HG02943 (cell line): ENCODE results near the gene SREBF1.
A peak's percentile ranks its signal among the peaks of the same experiment; 100 is the strongest.

Source experiments
- ATAC-seq: cut with Tn5 transposase; IDR thresholded peaks from one replicate; pipeline ENCODE4 v1.9.1; 2021; ENCODE audit warnings: mild to moderate bottlenecking, low read depth, moderate library complexity; ENCODE audit not compliant: unreplicated experiment

The SREBF1 gene

DNA sequence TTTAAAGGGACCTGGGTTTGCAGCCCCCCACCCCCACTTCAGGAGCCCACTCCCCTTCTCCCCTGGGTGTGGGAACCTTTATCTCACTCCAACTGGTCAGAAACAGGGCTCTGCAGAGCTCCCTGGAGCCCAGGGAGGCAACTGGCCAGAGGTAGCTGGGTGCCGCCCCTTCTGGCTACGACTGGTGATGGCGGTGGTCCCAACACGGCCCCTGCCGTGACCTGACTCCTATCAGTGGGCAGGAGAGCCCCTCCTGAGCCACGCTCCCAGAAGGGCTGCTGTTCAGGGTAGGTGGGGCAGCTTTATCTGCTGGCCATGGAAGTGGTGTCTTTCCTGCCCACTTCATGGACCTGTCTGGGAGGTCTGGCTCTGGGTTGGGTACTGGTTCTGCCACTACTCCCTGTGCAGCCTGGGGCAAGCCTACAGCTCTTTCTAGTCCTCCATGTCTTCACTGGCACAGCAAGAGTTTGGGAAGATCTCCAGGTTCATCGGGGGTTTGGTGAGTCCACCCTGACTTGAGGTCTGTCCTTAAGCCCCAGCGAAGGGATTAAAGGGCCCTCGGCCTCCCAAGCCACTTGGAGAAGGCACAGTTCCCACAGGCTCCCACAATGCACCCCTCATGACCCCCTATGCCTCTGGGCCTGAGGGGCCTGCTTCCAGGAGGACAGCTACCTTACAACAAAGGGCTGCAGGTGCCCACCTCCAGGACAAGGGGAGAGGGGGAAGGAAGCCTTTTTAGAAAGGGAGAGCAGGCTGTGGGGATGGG is 5.5 kb upstream of the SREBF1 start:
- no peak for ATAC-seq

DNA sequence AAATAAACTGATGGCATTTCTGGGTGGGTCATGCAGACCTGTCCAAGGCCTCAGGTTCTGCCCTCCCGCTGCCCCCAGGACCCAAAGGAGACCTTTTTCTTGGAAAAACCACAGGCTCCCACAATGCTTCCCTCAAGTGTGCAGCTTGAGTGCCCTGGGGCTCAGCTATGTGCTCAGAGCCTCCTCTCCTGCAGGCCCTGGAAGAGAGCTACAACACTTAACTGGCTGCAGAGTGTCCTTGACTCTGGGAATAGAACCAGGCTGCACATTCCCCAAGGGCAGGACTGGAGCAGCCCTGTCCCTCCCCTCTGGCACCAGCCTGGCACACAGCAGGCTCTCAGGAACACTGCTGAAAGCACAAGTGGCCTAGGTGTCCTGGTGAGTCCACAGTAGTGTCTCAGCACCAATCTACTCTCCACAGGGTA is 4.8 kb upstream of the SREBF1 start:
- no peak for ATAC-seq

DNA sequence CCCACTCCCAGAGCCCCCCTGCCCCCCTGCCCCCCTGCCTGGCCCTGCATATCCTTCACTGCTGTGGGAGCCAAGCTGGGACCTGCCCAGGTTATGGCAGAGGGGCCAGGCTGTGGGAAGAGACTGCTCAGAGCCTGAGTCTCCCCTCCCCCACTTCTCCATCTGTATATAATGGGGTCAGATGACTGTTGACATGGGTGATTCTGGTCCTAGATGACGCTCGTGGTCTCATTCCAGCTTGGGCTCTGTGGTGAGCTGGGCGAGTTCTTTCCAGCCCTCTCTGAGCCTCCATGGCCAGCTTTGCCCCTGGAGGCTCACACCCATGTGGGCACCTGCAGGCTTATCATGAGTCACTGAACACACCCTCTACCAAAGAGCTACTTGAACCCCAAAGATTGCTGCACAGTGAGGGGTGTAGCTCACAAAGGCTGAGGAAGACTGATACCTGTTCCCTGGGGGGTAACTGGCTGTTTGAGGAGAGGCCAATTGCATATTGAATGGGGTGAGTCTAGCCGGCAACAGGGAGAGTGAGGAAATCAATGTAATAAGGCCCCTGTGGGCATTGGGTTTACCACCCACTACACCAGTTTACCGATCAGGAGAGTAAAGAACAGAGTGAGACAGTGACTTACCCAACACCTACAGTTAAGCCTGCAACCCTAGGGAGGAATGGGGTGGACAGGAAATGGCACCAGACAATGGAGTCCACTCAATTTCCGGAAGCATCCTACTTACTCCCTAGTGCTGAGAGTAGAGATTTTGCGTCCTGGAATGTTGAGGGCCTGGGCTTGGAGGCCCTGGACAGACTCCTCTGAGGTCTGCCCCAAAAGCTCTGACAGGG is 4.2 kb upstream of the SREBF1 start:
- ATAC-seq = no peak

DNA sequence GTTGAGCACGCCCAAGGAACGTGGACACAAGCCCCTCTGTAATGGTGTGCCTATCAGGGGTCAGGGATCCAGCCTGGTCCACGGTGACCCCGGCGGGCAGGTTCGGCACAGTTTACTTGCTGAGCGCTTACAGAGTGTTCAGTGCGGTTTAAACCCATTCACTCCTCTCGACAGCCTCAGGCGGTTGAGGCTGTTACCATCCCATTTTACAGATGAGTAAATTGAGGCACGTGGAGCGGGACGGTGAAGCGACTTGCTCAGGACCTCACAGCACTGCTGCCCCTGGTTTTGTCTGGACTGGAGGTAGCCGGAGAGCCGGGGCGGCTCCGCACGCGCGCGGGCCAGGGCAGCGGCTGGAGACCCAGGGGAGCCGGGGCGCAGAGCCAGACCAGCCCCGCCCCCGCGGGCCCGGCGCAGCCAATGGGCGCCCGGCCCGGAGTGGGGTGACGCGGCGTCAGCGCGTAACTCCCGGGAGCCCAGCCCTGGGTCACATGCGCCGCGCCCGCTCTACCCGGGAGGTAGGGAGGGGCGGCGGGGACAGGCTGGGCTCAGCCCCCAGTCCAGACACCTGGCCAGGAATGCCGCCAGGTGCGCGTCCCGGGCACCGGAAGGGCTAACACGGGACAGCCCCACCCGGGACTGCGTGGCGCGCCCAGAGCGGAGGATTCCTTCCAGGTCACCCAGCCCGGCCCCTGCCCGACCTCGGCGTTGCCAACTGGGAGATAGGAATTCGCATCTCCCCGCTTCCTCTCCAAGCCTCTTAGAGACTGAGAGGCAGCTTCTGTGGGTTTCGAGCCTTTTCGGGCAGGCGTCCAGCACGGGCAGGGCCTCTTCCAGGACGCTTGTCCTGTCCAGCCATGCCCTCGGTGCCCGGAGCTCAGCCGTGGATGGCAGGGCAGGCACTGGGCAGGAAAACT is 3.3 kb upstream of the SREBF1 start:
- ATAC-seq = peak; percentile 42

DNA sequence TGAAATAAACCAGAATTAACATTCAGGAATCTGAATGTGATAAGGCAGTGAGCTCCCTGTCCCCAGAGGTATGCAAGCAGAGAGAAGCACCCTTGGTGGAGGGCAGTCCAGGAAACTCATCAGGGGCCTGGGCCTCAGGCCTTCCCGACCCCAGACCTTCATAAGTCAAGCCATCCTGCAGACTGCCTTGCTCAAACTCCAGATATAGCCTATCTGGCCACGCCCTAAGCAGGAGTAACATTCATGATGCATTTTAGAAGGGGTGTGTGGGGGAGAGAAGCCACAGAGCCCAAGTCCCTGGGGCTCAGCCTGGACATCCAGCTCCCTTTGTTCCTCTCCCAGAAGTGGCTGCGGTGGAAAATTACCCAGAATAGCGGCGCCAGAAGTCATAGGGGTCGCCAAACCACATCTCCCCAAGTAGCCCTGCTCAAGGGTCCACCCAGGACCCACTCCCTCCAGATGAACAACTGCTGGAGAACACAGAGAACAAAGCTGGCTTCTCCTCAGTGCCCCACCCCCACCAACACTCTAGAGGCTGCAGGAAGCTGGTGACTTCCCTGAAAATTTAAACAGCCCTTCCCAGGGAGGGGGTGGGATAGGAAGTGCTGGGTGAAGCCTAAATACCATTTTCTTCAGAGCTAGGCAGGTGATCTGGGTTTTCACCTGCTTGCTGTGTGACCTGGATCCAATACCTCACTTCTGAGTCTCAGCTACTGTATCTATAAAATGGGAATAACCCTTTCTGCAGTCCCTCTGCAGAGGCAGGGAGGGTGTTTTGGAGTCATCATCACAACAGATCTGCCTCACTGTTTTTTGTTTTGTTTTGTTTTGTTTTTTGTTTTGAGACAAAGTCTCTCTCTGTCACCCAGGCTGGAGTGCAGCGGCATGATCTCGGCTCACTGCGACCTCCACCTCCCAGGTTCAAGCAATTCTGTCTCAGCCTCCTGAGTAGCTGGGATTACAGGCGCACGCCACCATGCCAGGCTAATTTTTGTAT is 1.5 kb upstream of the SREBF1 start:
- no peak for ATAC-seq

DNA sequence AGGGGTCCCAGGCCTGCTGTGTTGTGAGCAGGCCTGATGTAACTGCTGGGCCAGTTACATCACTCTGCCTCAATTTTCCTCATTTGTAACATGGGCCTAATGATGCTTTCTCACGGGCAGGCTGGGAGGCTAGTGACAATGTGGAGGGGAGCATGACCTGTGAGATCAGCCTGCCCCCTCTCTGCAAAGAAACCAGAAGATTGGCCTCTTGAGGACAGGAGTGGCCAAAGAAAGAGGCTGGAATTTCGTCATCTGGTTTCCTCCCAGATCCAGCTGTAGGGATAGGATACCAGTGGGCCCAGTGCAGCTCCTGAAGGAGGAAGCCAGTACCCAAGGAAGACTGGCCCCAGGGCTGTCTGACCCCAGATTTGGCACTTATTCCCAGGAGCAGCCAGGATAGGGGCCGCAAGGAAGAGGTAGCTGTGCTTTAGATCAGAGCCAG is 615 bp upstream of the SREBF1 start:
- no peak for ATAC-seq

DNA sequence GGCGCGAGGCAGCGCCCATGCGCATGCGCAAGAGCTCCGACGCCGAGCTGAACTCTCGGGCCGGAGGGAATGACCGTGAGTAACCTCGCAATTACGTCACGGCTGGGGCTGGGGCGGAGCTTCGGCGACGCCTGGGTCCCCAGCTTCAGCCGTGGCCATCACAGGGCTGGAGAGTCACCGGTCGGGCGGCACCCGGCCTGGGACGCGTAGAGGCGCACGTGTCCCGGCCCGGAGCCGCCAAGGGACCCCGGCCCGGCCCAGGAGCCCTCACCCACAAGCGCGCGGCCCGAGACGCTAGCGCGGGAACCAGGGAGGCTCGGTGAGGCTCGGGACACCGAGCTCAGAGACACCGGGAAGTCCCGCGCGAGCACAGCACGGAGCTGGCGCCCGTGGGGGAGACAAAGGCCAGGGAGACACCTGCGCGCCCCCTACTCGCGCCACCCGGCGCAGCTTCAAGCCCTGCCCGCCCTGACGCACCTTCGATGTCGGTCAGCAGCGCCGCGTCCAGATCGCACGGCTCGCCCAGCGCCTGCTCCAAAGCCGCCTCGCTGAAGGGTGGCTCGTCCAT is 452 bp downstream of the SREBF1 start:
- ATAC-seq = peak; percentile 66

DNA sequence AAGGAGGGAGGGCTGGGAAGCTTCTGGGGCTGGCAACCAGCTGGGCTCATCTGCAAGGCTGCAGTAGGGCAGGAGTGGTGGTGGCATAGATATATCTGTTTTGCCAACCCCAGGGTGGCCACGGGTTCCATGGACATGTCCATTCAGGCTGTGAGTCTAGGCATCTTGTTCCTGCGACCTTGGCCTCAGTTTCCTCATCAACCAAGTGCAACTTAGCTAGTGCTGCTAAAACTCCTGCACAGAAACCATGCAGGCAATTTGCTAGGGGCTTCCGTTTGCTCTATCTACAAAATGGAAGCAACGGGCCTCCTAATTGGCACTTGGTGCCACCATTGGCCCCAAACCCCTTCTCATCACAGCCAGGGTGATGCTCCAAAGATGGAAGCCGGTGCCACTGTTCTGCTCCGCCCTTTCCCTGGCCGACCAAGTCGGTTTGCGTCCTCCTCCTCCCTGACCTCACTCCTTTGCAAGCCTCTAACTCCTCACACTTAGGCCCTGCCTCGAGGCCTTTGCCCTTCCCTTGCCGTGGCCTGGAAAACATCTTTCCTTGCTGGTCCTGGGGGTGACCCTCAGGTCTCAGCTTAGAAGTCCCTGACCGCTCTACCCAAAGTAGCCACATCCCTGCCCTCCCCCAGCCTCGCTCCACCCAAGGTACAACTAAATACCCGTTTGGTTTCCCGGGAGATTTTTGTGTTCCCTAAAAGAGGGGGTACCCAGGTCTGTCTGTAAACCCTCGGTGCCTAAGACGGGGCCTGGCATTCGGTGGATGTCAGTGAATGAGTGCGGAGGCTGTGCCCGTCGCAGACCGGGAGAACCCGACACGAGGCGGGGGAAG is 1.2 kb downstream of the SREBF1 start:
- ATAC-seq = no peak

DNA sequence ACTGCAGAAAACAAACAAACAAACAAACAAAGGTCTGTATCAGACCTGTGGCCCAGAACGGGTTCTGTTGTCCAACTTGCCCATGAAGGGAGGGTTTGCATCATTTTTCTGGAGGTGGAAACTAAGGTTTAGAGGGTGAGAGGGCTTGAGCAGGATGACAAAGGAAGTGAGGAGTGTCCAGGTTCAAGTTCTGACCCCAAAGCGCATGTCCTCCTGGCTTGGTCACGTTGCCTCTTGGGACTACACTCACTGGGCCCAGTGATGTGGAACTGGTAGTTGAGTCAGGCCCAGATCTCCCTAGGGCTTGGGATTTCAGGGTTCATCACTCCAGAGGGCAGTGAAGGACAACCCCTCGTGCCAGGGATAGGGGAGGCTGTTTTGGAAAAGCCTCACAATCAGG is 1.8 kb downstream of the SREBF1 start:
- no peak for ATAC-seq

DNA sequence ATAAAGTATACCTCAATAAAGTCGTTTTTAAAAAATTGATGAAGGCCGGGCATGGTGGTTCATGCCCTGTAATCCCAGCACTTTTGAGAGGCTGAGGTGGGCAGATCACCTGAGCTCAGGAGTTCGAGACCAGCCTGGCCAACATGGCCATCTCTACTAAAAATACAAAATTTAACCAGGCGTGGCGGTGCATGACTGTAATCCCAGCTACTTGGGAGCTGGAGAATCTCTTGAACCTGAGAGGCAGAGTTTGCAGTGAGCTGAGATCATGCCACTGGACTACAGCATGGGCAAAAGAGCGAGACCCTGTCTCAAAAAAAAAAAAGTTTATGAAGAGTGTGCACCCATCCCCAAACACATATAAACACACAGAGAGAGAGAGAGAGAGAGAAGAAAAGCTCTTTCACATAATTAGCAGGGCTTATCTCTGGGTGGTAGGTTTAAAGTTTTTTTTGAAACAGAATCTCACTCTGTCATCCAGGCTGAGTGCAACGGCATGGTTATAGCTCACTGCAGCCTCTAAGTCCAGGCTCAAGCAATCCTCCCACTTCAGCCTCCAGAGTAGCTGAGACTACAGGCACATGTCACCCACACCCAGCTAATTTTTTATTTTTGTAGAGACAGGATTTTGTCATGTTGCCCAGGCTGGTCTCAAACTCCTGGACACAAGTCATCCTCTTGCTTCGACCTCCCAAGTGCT is 3.0 kb downstream of the SREBF1 start:
- ATAC-seq = no peak

DNA sequence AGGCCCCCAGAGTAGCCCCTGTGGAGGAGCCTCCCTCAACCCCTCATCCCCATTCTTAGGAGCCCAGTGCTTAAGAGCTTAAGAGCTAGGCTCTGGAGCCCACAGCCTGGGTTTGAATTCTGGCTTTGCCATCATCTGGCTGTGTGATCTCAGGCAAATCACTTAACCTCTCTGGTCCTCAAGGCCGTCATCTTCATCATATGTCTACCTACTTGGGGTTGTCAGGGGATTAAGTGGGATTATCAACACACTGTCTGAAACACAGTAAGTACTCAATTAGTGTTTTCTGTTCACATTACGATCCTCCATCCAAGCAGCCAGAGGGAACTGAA is 4.8 kb downstream of the SREBF1 start:
- ATAC-seq = no peak

DNA sequence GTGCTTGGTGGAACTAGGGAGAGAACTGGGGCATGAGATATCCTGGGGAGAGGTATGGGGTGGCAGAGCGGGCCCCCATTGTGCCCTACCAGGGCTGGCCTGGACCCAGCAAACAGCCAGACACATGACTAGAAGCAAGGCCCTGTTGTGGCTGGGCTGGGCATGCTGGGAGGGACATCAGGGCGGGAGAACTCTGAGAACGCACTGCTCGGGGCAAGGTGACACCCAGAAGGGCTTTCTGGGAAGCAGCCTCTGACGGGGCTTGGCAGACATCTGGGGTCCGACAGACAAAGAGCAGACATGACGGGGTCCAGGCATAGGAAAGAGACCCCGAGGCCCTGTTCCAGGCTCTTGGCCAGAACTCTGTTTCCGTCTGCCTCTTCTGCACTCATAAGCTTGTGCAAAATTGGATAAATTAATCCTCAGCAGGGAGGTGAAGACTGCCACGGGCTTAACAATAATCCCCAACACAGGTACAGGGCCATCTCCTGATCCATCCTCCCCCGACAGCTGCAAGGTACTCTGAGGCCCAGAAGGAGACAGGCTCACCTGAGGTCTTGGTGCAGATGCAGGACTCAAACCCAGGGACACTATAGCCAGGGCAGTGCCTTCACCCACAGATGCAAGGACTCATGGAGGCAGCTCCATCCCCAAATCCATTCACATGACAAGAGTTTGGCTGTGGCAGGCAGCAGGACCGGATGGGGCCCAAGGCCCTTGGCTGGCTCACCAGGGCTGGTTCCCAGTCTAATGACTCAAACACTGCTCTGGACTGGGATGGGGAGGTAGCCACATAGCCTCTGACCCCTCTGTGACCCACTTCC is 5.4 kb downstream of the SREBF1 start:
- no peak for ATAC-seq

DNA sequence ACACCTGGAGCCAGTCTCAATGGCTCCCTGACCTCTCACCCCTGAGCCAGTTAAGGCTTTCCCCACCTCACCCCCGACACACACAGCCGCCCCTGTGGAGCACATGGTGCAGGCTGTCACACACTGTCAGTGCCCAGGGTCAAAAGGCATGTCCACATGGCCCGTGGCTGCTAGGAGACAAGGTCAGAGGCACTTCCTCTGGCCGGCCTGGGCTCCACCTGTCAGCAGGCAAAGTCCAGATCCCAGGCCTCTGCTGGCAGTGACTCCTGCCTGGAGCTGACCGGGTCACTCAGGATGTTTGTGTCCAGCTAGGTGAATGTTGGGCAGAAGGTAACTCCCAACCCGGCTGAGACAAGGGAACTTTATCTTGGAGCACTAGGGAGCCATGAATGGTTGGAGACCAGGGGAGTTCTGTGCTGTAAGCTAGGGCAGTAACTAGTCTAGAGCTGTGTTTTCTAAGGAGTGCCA is 6.0 kb downstream of the SREBF1 start:
- no peak for ATAC-seq

DNA sequence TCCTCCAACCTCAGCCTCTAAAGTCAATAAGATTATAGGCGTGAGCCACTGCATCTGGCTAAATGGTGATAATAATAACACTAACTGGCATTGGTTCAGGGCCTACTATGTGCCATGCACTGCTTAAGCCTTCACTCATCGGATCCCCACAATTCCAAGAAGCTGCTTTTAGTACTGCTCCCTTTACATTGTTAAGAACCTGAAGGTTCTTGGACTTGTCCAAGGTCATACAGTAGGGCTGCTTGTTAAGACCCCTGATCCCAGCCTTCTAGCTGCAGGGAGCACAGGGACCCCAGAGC is 6.6 kb downstream of the SREBF1 start:
- ATAC-seq = no peak

DNA sequence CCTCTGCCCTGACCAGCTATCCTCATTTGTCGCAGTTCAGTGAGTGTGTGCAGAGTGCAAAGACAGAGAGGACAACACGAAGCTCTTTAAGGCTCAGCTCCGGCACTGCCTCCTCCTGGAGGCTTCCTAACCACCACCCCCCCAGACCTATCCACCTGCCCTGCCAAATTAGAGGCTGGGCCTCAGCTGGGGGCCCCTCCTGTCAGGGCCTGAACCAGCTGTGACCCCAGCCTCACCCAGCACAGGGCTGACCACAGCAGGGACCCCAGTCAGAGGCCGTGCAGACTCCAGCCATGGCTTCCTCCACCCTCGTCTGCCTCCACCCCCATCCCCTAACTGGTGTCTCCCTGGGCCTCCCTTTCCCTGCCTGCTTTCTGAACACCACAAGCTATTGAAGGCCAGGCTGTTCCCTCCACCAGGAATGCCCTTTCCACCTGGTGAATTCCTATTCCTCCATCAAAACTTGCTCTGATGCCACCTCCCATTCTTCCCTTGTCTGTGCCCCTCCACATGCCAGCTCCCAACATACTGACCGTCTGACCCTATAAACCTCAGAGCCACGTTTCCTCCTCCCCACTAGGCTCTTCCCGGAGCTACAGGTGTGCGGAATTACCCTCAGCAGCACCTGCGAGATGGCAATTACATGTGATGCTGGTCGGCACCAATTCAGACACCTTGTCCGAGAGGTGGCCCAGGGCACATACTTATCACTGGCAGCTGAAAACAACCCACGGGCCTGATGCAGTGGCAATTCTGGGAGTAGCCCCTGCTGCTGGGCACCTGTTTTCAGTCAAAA is 8.8 kb downstream of the SREBF1 start:
- ATAC-seq = no peak
